Vagina (tissue), 2 donors: ENCODE measurements around the gene FEM1B. TPM values are rescaled to one million over a fixed set of nuclear protein-coding genes. Genes with fewer than 3 reads are reported as not detected.

Source experiments
- DNase-seq, 2 donors: peaks; one replicate each; pipeline ENCODE4 v3.0.0-alpha.2; 2017; ENCODE audit errors: extremely low spot score in 2 of 2
- H3K27ac ChIP-seq: fragments of 200-600 bp; sonication (generic); one replicate; pipeline ENCODE4 v1.5.1; 2019
- H3K27me3 ChIP-seq: fragments of 200-600 bp; sonication (generic); one replicate; pipeline ENCODE4 v1.5.1; 2019
- H3K36me3 ChIP-seq, 2 donors: fragments of 200-600 bp; sonication (generic); one replicate each; pipeline ENCODE4 v1.5.1; 2017 to 2019
- H3K4me1 ChIP-seq: fragments of 200-600 bp; sonication (generic); one replicate; pipeline ENCODE4 v1.5.1; 2019
- H3K4me3 ChIP-seq, 2 donors: fragments of 200-600 bp; sonication (generic); 1 replicate in 1 of 2; 2 replicates in 1 of 2; pipeline ENCODE4 v1.5.1; 2016 to 2019
- H3K9me3 ChIP-seq: fragments of 200-600 bp; sonication (generic); one replicate; pipeline ENCODE4 v1.5.1; 2019
- POLR2A ChIP-seq, 2 donors: fragments of 450-650 bp; IDR thresholded peaks; one replicate each; pipeline ENCODE4 v1.6.1; 2017; ENCODE audit warnings: antibody characterized with exemption in 2 of 2, mild to moderate bottlenecking in 2 of 2, moderate library complexity in 2 of 2
- POLR2AphosphoS5 ChIP-seq, 2 donors: sonication (generic); formaldehyde crosslinking; IDR thresholded peaks; one replicate each; pipeline ENCODE4 v1.9.0; 2017; ENCODE audit warnings: antibody characterized with exemption in 2 of 2, mild to moderate bottlenecking in 2 of 2, low read depth in 1 of 2; ENCODE audit not compliant: insufficient read depth in 1 of 2
- intact Hi-C: fragments of 100-400 bp; cut with DNase I; formaldehyde crosslinking; loops from one replicate; pipeline ENCODE4 v1.15.1; 2023
- total RNA-seq: library from RNA; depleted of rRNA; stranded (reverse); fragments of >200 nt; gene quantifications from one replicate; pipeline ENCODE4 v1.2.3, GENCODE V29; 2016
- TF ChIP-seq, protein P1 (sequence below), 3 experiments: fragments of 450-650 bp in 2 of 3; fragments of 200-600 bp in 1 of 3; sonication (generic) in 1 of 3; IDR thresholded peaks; one replicate each; pipeline ENCODE4 v1.5.1; 2017 to 2019; ENCODE audit warnings: antibody characterized with exemption in 3 of 3, mild to moderate bottlenecking in 2 of 3, moderate library complexity in 2 of 3

The FEM1B gene
- total RNA-seq, 1 donor from 2014 or later, result 38.3 TPM

DNA sequence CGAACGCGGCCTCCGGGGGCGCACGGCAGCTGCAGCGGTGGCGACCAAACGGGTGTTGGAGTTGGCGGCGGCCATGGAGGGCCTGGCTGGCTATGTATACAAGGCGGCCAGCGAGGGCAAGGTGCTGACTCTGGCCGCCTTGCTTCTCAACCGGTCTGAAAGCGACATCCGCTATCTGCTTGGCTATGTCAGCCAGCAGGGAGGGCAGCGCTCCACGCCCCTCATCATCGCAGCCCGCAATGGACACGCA, 725 bp downstream of the FEM1B start:
- Histone ChIP-seq H3K4me3 (peak overlapping the region; percentile 82 to 91), H3K9me3 (no peaks in the 10 kb centered on the region), H3K4me1 (peaks cover 57% of the 10 kb centered on the region), H3K36me3 (no peaks in the 10 kb centered on the region), H3K27ac (peak overlapping the region; percentile 99), H3K27me3 (no peaks in the 10 kb centered on the region)
- DNase-seq, result no peak
- no peak for TF ChIP-seq POLR2A (IDR thresholded peaks at IDR 0.05)
- TF ChIP-seq, protein P1, sequence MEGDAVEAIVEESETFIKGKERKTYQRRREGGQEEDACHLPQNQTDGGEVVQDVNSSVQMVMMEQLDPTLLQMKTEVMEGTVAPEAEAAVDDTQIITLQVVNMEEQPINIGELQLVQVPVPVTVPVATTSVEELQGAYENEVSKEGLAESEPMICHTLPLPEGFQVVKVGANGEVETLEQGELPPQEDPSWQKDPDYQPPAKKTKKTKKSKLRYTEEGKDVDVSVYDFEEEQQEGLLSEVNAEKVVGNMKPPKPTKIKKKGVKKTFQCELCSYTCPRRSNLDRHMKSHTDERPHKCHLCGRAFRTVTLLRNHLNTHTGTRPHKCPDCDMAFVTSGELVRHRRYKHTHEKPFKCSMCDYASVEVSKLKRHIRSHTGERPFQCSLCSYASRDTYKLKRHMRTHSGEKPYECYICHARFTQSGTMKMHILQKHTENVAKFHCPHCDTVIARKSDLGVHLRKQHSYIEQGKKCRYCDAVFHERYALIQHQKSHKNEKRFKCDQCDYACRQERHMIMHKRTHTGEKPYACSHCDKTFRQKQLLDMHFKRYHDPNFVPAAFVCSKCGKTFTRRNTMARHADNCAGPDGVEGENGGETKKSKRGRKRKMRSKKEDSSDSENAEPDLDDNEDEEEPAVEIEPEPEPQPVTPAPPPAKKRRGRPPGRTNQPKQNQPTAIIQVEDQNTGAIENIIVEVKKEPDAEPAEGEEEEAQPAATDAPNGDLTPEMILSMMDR (IDR thresholded peaks at IDR 0.05), result peak in 1 of 3 experiments; percentile 20
- intact Hi-C loops, result no loop called here

DNA sequence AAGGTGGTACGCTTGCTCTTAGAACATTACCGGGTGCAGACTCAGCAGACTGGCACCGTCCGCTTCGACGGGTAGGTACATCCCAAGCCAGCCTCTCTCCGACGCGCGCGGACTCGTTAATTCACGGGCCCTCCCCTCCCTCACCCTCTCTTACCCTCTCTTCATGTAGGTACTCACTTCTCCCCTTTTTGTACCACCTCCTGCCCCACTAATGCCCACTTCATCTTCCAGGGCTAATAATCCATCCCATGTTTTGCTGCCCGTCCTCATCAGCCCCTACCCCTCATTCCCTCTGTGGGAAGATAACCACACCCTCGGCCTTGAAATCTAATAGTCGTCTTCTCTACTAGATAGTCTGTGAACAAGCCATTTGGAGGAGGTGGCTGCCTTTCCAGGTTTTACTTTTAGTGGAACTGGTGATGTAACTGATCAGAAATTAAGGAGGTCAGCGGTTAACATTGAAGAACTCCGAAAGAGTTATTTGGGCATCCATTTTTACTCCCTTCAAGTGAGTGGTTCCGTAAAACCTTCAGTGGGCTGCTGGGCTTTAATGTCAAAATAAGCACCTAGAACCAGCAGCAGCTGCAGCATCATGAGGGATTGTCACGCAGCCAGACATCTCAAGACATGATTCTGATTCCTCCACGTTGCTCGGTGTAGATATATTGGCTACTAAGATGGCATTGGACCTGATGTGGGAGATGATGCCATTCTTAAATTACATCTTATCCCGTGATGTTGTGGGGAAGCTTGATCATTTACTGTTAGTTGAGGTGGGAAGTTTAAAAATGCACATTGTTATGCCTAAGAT, 1.3 kb downstream of the FEM1B start:
- TF ChIP-seq, protein P1 (IDR thresholded peaks at IDR 0.05), result no peak
- no peak for TF ChIP-seq POLR2A (IDR thresholded peaks at IDR 0.05)
- TF ChIP-seq POLR2AphosphoS5 (IDR thresholded peaks at IDR 0.05; ENCODE audit: insufficient read depth in 1 of 2, low read depth in 1 of 2), result no peak
- H3K4me1 ChIP-seq, result peaks cover 61% of the 10 kb centered on the region
- no peaks in the 10 kb centered on the region for H3K9me3 ChIP-seq
- H3K27ac ChIP-seq, result peak overlapping the region; percentile 99
- H3K27me3 ChIP-seq, result no peaks in the 10 kb centered on the region
- H3K36me3 ChIP-seq, result no peaks in the 10 kb centered on the region
- no peak for DNase-seq
- intact Hi-C loops, result no loop called here
- H3K4me3 ChIP-seq, result peak overlapping the region; percentile 82 to 91

DNA sequence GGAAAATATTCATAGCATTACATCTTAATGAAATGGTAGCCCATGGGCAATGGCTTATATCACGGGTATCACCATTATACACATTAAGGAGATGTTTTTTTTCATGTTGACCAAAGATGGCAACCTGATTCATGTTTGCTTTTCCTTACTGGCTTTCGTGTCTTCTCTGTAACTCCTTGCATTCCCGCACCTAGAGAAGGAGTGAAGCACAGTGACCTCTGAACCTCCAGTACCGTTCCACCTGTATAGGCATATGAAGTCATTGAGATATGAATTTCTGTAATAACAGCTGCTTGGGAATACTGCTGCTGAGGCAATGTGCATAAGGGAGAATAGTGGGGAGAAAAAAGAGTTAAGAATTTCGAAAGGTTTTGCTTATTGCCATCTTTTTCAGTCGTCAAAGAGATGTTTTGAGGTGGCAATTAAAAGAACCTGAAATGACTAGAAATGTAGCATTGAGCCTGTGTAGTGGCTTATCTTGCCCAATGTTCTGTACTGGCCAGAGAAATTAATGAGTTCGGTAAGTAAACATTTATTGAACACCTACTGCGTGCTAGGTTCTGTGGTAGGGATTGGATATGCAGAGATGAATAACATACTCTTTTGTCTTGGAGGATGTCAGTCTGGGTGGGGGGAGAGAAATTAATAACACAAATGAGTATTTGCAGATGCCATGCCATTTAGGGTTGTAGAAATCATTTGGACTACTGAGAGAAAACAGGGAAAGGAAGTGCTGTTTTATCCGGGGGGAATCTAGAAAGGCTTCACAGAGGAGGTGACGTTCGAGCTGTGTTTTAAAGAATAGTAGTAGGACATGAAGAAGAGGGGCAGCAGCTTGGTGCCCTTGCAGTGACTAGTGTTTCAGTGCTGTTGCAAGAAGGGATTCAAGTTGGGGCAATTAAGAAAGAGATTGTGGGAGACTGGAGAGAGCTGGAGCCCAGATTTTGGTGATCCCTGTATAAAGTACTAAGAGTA, 2.5 kb downstream of the FEM1B start:
- TF ChIP-seq POLR2AphosphoS5 (IDR thresholded peaks at IDR 0.05; ENCODE audit: insufficient read depth in 1 of 2, low read depth in 1 of 2) (no peak), POLR2A (IDR thresholded peaks at IDR 0.05) (no peak)
- TF ChIP-seq, protein P1 (IDR thresholded peaks at IDR 0.05), result no peak
- DNase-seq, result no peak
- Histone ChIP-seq H3K27ac (peak overlapping the region; percentile 99), H3K36me3 (peaks cover 0 to 11% of the 10 kb centered on the region in 2 donors), H3K27me3 (no peaks in the 10 kb centered on the region), H3K4me1 (peaks cover 72% of the 10 kb centered on the region), H3K9me3 (no peaks in the 10 kb centered on the region), H3K4me3 (peak overlapping the region; percentile 82 to 91)
- intact Hi-C loops, result no loop called here

DNA sequence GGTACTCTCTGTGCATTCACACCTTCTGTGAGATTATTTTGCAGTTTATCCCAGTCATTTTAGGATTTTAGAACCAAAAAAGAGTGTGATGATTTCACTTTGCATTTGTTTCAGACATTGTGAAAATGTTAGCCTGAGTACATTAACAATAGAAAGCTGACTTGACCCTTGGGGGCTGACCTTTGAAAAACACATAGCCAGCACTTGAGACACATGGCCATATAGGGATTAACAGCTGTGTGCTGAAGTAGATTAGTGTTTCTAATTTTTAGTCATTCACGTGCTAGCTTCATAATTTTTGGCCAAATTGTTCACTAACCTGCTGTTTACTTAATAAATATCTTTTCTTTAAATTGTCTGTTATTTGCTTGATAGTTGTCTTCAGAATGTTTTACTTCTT, 3.5 kb downstream of the FEM1B start:
- peak overlapping the region; percentile 82 to 91 for H3K4me3 ChIP-seq
- H3K27ac ChIP-seq, result peak overlapping the region; percentile 99
- H3K4me1 ChIP-seq, result peaks cover 78% of the 10 kb centered on the region
- H3K27me3 ChIP-seq, result no peaks in the 10 kb centered on the region
- TF ChIP-seq, protein P1 (IDR thresholded peaks at IDR 0.05), result no peak
- TF ChIP-seq POLR2AphosphoS5 (IDR thresholded peaks at IDR 0.05; ENCODE audit: insufficient read depth in 1 of 2, low read depth in 1 of 2), result no peak
- no peak for TF ChIP-seq POLR2A (IDR thresholded peaks at IDR 0.05)
- intact Hi-C loops, result no loop called here
- DNase-seq, result no peak
- H3K36me3 ChIP-seq, result peaks cover 0 to 11% of the 10 kb centered on the region in 2 donors
- H3K9me3 ChIP-seq, result no peaks in the 10 kb centered on the region
